Prostate gland (tissue), 2 donors: ENCODE measurements around the gene SH3D19. TPM values are rescaled to one million over a fixed set of nuclear protein-coding genes. Genes with fewer than 3 reads are reported as not detected.
A peak's percentile ranks its signal among the peaks of the same experiment; 100 is the strongest.

ENCODE experiments used
- DNase-seq: peaks from one replicate; pipeline ENCODE4 v3.0.0-alpha.2; 2019; ENCODE audit warnings: low spot score
- H3K27ac ChIP-seq, 2 donors: fragments of 200-600 bp; sonication (generic); 2 replicates each; pipeline ENCODE4 v1.5.1; 2017 to 2019
- H3K27me3 ChIP-seq: fragments of 200-600 bp; sonication (generic); replicated peaks from 2 replicates; pipeline ENCODE4 v1.5.1; 2019; ENCODE audit not compliant: insufficient read depth
- H3K36me3 ChIP-seq, 2 donors: fragments of 200-600 bp; sonication (generic); 1 replicate in 1 of 2; 2 replicates in 1 of 2; pipeline versions ENCODE4 v1.5.1 to v1.8.1; 2017 to 2019
- H3K4me1 ChIP-seq: fragments of 200-600 bp; sonication (generic); replicated peaks from 2 replicates; pipeline ENCODE4 v1.5.1; 2019
- H3K4me3 ChIP-seq, 2 donors: fragments of 200-600 bp; sonication (generic); 2 replicates each; pipeline ENCODE4 v1.5.1; 2017 to 2019
- H3K9me3 ChIP-seq: fragments of 200-600 bp; sonication (generic); 2 replicates; pipeline ENCODE4 v1.5.1; 2017
- CTCF ChIP-seq, 4 experiments: fragments of 200-600 bp in 2 of 4; fragments of 450-650 bp in 2 of 4; sonication (generic) in 2 of 4; IDR thresholded peaks; 1 replicate in 3 of 4; 2 replicates in 1 of 4; pipeline ENCODE4 v1.5.1; 2016 to 2019; ENCODE audit warnings: antibody characterized with exemption in 4 of 4, mild to moderate bottlenecking in 2 of 4, moderate library complexity in 2 of 4
- POLR2A ChIP-seq: fragments of 450-650 bp; IDR thresholded peaks from one replicate; pipeline ENCODE4 v1.6.1; 2016; ENCODE audit warnings: antibody characterized with exemption, mild to moderate bottlenecking
- POLR2AphosphoS5 ChIP-seq: sonication (generic); formaldehyde crosslinking; IDR thresholded peaks from one replicate; pipeline ENCODE4 v1.6.1; 2017; ENCODE audit warnings: antibody characterized with exemption
- WGBS: methylation state at CpG from one replicate; pipeline ENCODE4 v1.1.5; 2018; 5-methylcytosine and 5-hydroxymethylcytosine counted together
- intact Hi-C: fragments of 100-400 bp; cut with DNase I; formaldehyde crosslinking; loops from one replicate; pipeline ENCODE4 v1.14.2; 2022
- total RNA-seq, 2 donors: library from RNA; depleted of rRNA; stranded (reverse); fragments of >200 nt; gene quantifications; one replicate each; pipeline ENCODE4 v1.1.0, GENCODE V29; 2016

SH3D19 gene
- total RNA-seq, 2 donors from 2014 or later, result 27.1 to 61.1 TPM

DNA sequence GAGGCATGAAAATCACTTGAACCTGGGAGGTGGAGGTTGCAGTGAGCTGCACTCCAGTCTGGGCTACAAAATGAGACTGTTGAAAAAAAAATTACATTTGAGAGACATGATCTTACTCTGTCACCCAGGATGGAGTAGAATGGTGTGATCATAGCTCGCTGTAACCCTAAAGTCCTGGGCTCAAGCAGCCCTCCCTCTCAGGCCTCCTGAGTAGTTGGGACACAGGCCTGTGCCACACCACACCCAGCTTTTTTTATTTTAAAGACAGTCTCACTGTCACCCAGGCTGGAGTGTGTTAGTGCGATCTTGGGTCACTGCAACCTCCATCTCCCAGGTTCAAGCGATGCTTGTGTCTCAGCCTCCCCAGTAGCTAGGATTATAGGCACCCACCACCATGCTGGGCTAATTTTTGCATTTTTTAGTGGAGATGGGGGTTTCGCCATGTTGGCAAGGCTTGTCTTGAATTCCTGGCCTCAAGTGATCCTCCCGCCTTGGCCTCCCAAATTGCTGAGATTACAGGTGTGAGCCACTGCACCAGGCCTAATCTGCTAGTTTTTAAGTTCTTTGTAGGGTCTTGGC lies 219.9 kb downstream of the SH3D19 start:
- Histone ChIP-seq H3K4me1 (peaks cover 4% of the 10 kb centered on the region), H3K27ac (no peak overlapping the region), H3K4me3 (no peak overlapping the region), H3K27me3 (no peaks in the 10 kb centered on the region), H3K9me3 (no peaks in the 10 kb centered on the region), H3K36me3 (peaks cover 0 to 6% of the 10 kb centered on the region in 2 donors)
- TF ChIP-seq POLR2A (no peak), POLR2AphosphoS5 (no peak), CTCF (IDR thresholded peaks at IDR 0.05) (no peak)
- WGBS, result 95% methylated on average over 5 of the region's 5 CpGs
- intact Hi-C loops, result no loop called here
- DNase-seq, result no peak

DNA sequence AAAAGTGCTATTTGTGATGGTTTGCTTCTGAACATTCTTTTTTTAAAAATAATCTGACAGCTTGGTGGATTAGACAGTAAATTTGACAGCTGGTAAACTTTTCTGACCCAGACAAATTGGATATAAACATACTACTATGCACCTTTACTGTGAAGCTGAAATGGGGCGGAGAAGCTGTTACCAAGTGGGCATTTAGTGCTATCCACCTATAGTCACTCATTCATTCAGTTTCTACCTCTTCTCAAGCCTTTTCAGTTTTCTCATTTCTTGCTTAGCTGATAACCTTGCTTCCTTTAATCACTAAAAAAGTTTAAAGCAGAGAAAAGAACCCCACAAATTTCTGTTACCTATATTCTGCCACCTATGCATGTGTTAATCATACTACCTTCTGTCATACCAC lies 220.8 kb downstream of the SH3D19 start:
- peaks cover 4% of the 10 kb centered on the region for H3K4me1 ChIP-seq
- no peaks in the 10 kb centered on the region for H3K9me3 ChIP-seq
- TF ChIP-seq POLR2AphosphoS5 (no peak), CTCF (IDR thresholded peaks at IDR 0.05) (no peak), POLR2A (no peak)
- no peak overlapping the region for H3K4me3 ChIP-seq
- H3K27ac ChIP-seq, result no peak overlapping the region
- no peak for DNase-seq
- intact Hi-C loops, result no loop called here
- peaks cover 0 to 6% of the 10 kb centered on the region in 2 donors for H3K36me3 ChIP-seq
- 100% methylated on average over 1 of the region's 1 CpG for WGBS
- H3K27me3 ChIP-seq, result no peaks in the 10 kb centered on the region

DNA sequence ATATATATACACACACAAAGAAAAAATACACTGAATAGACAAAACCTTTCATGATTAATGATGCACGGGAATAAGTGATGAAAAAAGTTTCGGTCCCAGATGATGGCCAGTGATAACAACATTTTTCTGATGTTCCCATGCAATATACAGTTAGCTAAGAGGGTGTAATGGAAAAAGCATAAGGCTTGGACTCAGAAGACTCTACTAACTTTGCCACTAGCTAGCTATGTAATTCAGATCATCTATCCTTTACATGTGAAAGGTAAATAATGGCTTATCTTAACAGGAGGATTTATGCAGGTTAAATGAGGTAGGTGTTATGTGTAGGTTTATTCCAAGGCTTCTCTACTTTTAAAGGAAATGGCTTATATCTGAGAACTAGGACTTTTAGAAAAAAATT lies 221.6 kb downstream of the SH3D19 start:
- TF ChIP-seq POLR2AphosphoS5 (no peak), POLR2A (no peak), CTCF (IDR thresholded peaks at IDR 0.05) (no peak)
- DNase-seq, result no peak
- H3K9me3 ChIP-seq, result no peaks in the 10 kb centered on the region
- intact Hi-C loops, result no loop called here
- H3K27me3 ChIP-seq, result no peaks in the 10 kb centered on the region
- peaks cover 4% of the 10 kb centered on the region for H3K4me1 ChIP-seq
- no peak overlapping the region for H3K27ac ChIP-seq
- WGBS, result 67% methylated on average over 2 of the region's 2 CpGs
- no peak overlapping the region for H3K4me3 ChIP-seq
- H3K36me3 ChIP-seq, result peaks cover 0 to 6% of the 10 kb centered on the region in 2 donors

DNA sequence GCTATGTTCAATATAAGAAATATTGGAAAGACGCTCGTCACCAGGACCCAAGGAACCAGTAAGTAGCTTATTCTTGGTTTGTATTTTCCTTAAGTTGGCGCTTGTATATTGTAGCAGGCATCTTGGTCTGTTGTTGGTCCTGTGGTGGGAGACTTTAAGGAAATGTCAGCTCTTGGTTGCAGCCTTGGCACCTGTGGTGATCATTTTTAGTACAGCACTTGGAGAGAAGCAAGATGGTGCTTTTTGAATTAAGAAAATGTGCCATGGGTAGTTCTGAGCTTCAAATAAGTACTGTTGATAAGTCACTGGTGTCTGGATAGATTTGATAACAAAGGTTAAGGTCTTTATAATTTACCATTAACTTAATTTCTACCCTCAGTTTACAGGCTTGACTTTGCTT lies 224.9 kb downstream of the SH3D19 start:
- intact Hi-C loops, result no loop called here
- WGBS, result 13% methylated on average over 3 of the region's 3 CpGs
- peaks cover 0 to 6% of the 10 kb centered on the region in 2 donors for H3K36me3 ChIP-seq

More for the DNA sequence above, 224.9 kb downstream of the SH3D19 start:
- DNase-seq, result no peak
- no peak for TF ChIP-seq POLR2A
- TF ChIP-seq CTCF (IDR thresholded peaks at IDR 0.05), result no peak
- no peak for TF ChIP-seq POLR2AphosphoS5
- H3K4me1 ChIP-seq, result peaks cover 4% of the 10 kb centered on the region
- no peak overlapping the region for H3K27ac ChIP-seq
- H3K4me3 ChIP-seq, result peak overlapping the region; percentile 78 to 83
- no peaks in the 10 kb centered on the region for H3K27me3 ChIP-seq
- no peaks in the 10 kb centered on the region for H3K9me3 ChIP-seq
